BE2C (cell line): ENCODE results near the gene GPR107. TPM values are rescaled to one million over a fixed set of nuclear protein-coding genes. Genes with fewer than 3 reads are reported as not detected.
"Not testable (repeated sequence)": the region's sequence is repeated elsewhere in the genome, so short reads cannot be mapped to it uniquely, and the experiment has no call there.

ENCODE experiments used
- DNase-seq: peaks from one replicate; pipeline ENCODE4 v3.0.0-alpha.2; 2020
- H3K27me3 ChIP-seq: fragments of 250-450 bp; sonication (Bioruptor Pico); 2 replicates; pipeline ENCODE4 v1.5.1; 2020; ENCODE audit warnings: mild to moderate bottlenecking
- H3K36me3 ChIP-seq: fragments of 250-450 bp; sonication (Bioruptor Pico); 2 replicates; pipeline ENCODE4 v1.5.1; 2020; ENCODE audit warnings: mild to moderate bottlenecking
- H3K4me1 ChIP-seq: fragments of 250-450 bp; sonication (Bioruptor Pico); 2 replicates; pipeline ENCODE4 v1.5.1; 2020
- H3K4me3 ChIP-seq: 2 replicates; pipeline ENCODE4 v1.5.1; 2011; ENCODE audit warnings: low read depth, low read length
- H3K9me3 ChIP-seq: fragments of 250-450 bp; sonication (Bioruptor Pico); 2 replicates; pipeline ENCODE4 v1.5.1; 2020
- polyA plus RNA-seq: library from polyadenylated mRNA; unstranded; fragments of >200 nt; gene quantifications from one replicate; pipeline ENCODE4 v1.2.1, GENCODE V29; 2012; ENCODE audit warnings: low read depth, missing spikeins; ENCODE audit not compliant: insufficient read length, insufficient read depth
- TF ChIP-seq, protein P1 (sequence below): IDR thresholded peaks from 2 replicates; pipeline ENCODE4 v1.5.1; 2012; ENCODE audit warnings: mild to moderate bottlenecking, low read depth, low read length

Gene GPR107
- polyA plus RNA-seq: 35.8 TPM

DNA sequence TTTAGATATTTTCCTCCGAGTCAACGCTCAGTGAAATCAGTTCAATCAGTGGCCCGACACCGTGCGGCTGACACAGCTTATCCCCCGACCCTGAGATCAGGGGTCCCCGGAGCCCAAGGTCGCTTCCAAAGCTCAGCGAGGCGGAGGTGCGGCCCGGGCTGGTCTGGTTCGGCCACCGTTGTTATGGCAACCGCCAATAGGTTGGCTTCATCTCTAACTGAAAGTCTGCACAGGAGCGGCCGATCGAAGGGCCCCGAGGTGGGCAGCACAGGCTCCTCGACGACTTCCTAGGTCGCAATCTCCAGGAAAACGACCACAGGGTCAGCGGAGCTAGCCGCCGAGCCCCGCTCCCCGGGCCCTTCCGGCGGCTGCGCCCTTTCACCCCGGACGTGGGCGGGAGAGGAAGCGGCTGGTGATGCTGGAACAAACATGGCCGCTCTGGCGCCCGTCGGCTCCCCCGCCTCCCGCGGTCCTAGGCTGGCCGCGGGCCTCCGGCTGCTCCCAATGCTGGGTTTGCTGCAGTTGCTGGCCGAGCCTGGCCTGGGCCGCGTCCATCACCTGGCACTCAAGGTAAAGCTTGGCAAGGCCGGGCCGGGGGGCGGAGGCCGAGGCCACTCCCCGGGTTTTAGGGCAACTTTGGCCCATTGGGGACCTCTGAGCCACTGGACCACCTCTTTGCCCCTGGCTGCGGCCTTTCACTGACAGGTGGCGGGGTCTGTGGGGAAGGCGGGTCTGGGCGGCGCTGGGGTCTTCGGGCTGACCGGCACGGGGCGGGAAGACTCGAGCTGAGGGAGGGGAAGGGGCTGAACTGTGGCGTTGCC lies at the start of gene GPR107:
TSS of gene GPR107 (plus strand) at position 403 of the 821 bp plus-strand sequence. CDS start at position 430, 27 bp downstream.
- DNase-seq: peak; percentile 83
- H3K36me3 ChIP-seq: 0 out of 2 replicates have a peak, but pooled peaks cover 3% of the 10 kb centered on the region
- no peaks in the 10 kb centered on the region for H3K27me3 ChIP-seq
- TF ChIP-seq, protein P1, sequence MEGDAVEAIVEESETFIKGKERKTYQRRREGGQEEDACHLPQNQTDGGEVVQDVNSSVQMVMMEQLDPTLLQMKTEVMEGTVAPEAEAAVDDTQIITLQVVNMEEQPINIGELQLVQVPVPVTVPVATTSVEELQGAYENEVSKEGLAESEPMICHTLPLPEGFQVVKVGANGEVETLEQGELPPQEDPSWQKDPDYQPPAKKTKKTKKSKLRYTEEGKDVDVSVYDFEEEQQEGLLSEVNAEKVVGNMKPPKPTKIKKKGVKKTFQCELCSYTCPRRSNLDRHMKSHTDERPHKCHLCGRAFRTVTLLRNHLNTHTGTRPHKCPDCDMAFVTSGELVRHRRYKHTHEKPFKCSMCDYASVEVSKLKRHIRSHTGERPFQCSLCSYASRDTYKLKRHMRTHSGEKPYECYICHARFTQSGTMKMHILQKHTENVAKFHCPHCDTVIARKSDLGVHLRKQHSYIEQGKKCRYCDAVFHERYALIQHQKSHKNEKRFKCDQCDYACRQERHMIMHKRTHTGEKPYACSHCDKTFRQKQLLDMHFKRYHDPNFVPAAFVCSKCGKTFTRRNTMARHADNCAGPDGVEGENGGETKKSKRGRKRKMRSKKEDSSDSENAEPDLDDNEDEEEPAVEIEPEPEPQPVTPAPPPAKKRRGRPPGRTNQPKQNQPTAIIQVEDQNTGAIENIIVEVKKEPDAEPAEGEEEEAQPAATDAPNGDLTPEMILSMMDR: no peak
- H3K9me3 ChIP-seq: no peaks in the 10 kb centered on the region
- peak within 1 kb of the TSS; percentile 97 for H3K4me3 ChIP-seq
- H3K4me1 ChIP-seq: no peaks in the 10 kb centered on the region

DNA sequence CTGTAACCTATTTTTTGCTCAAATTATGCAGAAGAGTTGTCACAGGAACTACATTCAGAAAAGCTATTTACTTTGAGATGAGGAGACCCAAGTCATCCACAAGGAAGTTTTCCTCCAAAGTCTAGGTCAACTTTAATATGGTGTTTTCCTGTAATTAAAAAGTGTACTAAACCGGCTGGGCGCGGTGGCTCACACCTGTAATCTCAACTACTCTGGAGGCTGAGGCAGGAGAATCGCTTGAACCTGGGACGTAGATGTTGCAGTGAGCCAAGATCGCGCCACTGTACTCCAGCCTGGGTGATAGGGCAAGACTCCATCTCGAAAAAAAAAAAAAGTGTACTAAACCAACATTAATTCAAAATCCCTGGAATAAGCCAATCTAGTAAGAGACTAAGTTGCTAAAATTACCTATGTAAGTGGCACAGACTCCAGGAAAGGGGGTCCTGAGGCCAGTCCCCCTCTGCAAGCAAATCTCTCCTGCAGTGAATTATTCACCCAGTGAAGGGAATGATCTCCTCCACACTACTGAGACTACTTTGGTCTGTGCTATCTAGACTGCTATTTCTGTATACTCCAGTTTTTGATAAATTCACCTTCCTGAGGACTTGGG lies 49.7 kb upstream of the GPR107 start:
- DNase-seq: no peak
- Histone ChIP-seq H3K4me3 (no peak overlapping the region), H3K27me3 (no peaks in the 10 kb centered on the region), H3K4me1 (no peaks in the 10 kb centered on the region), H3K36me3 (peaks cover 6% of the 10 kb centered on the region), H3K9me3 (no peaks in the 10 kb centered on the region)
- TF ChIP-seq, protein P1: no peak

DNA sequence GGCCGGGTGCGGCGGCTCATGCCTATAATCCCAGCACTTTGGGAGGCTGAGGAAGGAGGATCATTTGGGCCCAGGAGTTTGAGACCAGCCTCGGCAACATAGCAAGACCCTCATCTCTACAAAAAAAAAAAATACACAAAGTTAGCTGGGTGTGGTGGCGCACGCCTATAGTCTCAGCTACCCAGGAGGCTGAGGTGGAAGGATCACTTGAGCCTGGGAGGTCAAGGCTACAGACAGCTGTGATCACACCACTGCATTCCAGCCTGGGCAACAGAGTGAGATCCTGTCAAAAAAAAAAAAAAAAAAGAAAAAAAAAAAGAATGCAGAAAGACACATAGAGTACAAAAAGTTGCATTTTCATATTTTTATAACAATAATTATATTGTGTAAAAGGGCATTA lies 46.8 kb upstream of the GPR107 start:
- not testable (repeated sequence) for H3K27me3 ChIP-seq, H3K4me3 ChIP-seq, H3K9me3 ChIP-seq, DNase-seq, H3K4me1 ChIP-seq, H3K36me3 ChIP-seq

DNA sequence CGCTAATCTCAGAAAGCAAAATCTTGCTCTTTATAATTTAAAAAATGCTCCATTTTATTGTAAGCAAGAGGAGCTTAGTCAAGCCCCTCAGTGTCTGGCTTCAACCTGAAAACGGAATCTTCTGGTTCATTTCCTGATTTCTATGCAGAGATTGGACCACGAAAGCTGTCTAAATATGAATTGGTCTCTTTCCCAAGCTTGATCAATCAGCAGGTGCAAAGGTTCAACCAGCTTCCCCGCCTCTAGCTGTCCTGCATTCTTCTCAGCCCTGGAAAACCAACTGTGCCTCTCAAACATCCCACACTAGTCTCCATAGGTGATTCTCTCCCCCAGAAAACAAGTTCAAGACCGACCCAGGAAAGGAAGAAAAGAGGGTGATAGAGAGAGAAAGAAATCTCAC lies 45.2 kb upstream of the GPR107 start:
- H3K4me1 ChIP-seq: no peaks in the 10 kb centered on the region
- H3K9me3 ChIP-seq: no peaks in the 10 kb centered on the region
- H3K36me3 ChIP-seq: 0 out of 2 replicates have a peak, but pooled peaks cover 2% of the 10 kb centered on the region
- DNase-seq: no peak
- no peaks in the 10 kb centered on the region for H3K27me3 ChIP-seq
- no peak overlapping the region for H3K4me3 ChIP-seq
- TF ChIP-seq, protein P1: no peak

DNA sequence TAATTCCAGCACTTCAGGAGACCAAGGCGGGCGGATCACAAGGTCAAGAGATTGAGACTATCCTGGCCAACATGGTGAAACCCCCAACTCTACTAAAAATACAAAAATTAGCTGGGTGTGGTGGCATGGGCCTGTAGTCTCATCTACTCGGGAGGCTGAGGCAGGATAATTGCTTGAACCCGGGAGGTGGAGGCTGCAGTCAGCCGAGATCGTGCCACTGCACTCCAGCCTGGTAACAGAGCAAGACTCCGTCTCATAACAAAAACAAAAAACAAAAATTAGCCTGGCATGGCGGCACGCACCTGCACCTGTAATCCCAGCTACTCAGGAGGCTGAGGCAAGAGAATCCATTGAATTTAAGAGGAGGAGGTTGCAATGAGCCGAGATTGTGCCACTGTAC lies 44.2 kb upstream of the GPR107 start:
- not testable (repeated sequence) for H3K36me3 ChIP-seq, H3K4me1 ChIP-seq, DNase-seq, H3K9me3 ChIP-seq, H3K4me3 ChIP-seq, H3K27me3 ChIP-seq

DNA sequence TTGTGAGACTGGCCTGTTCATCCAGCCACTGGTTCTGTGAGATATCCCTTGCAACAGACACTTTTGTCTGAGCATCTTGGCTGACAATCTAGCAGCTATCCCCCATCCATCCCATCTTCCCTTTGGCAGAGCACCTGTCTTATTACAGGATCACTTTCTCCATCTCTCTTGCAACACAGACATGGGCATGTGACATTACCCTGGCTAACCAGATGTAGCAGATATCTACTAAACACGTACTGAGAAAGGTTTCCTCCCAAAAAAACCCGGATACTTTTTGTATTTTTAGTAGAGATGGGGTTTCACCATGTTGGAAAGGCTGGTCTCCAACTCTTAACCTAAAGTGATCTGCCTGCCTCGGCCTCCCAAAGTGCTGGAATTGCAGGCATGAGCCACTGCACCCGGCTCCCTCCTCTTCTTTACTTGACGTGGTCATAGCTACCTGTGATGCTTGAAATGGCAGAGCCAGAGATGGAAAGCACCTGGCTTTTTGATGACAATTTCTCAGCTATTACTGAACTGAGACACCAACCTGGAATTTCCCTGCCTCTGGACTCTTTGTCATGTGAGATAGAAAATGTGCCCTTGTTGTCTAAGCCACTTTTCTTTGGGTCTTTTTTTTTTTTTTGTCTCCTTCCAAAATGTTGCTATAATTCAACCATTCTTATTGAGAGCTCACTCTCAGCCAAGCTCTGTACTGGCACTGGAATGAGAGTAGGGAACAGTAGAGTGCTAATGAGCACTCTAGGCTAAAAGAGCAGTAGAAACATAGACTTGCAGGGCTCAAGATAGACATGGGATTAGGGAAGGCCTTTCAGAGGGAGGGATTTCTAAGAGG lies 43.3 kb upstream of the GPR107 start:
- TF ChIP-seq, protein P1: no peak
- Histone ChIP-seq H3K4me3 (no peak overlapping the region), H3K4me1 (no peaks in the 10 kb centered on the region), H3K36me3 (0 out of 2 replicates have a peak, but pooled peaks cover 2% of the 10 kb centered on the region), H3K9me3 (no peaks in the 10 kb centered on the region), H3K27me3 (no peaks in the 10 kb centered on the region)
- no peak for DNase-seq
